ENCODE measurements around the gene FHIT.

Gene FHIT

GRCh38 chr3:60047426-60048200, 1203.6 kb downstream of the FHIT start:
- DNase-seq (ENCODE audit: low read depth) = no peak

DNA sequence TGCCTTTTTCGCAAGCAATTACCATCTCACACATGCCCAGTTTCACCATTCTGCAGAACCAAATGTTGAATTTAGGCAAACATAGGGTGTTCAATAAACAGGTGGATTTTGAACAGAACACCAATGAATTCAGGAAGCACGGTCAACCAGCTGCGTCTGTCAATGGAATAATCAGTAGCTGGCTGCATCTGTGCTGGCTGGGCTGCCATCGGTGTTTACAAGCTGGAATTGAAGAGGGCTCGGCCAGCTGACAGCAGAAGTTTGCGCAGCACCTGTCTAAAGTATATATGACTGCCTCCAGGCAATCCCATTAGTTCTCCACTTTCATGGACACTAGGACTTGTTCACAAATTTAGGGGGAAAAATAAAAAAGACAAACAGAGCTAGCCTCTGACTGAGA, 1205.0 kb downstream of the FHIT start:
- no peak for DNase-seq (ENCODE audit: low read depth)

DNA sequence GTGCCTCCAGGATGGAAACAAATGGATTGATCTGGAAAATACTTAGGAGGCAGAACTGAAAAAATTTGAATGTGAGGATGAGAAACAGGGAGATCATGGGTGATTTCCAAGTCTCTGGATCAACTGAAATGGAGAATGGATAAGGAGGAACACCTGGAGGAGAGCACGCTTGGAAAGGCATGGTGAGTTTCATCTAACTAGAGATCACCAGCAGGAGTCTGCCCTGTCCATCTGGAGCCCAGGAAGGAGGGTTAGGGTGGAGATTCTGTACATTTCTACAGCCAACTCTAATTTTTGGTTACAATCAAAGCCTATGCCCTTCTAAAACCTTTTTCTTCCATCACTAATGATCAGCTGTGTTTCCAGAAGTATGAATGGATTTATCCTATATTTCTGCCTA, 1205.6 kb downstream of the FHIT start:
- no peak for DNase-seq (ENCODE audit: low read depth)

DNA sequence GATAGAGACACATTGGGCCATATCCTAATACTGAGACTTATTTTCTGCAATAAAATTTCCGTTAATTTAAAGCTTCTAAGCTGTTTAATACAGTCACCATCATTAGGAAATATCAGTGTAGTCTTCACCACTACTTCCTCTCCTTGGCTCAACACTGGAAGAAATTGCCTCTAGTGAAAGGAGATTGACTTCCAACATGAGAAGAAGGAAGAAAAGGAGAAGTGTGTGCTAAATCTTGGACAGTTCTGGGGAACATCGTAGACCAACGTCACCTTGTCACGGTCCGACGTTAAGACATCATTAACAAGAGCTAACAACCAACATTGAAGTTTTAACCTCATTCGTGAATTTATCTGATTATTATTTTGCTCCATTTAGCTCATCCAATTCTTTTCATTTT, 1214.4 kb downstream of the FHIT start:
- no peak for DNase-seq (ENCODE audit: low read depth)

- DNase-seq (ENCODE audit: low read depth) = no peak
These were observed 1217.3 kb downstream of the FHIT start for GRCh38 chr3:60033901-60034453.

- DNase-seq (ENCODE audit: low read depth) = no peak
These were observed 1220.3 kb downstream of the FHIT start for GRCh38 chr3:60030982-60031381.

DNA sequence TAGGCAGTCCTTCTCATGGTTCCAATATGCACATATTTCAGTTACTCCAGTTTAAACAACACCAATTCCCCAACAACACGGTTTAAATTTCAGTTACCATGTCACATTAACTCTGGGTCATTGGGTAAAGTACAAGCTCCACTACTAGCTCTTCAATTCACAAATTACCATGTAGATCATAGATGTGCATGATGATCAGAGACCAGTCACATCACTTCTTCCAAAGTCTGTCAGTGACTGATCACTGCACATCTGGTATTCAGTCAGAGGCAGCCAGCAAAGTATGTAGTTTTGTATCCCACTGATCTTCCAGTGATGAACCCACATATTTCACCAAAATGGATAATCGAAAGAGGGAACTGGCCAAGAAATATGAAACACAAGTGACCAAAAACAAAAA, 1223.0 kb downstream of the FHIT start:
- no peak for DNase-seq (ENCODE audit: low read depth)

DNA sequence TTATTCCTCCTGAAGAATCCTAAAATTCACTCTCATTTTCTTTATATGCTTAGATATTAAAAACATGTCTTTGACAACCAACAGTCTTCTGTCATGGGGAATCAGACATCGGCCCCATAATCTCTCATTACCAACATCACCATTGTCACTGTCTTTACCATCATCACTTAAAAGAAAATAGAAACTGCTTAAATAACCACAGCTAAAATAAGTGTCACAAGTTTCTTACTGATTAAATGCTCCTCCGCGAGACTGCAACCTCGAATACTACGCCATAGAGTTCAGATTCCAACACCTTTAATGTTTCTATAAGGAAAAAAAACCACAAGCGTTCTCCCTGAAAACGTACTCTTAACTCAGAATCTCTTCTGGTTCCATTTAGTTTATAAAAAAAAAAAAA, 1223.9 kb downstream of the FHIT start:
- DNase-seq (ENCODE audit: low read depth) = no peak

DNA sequence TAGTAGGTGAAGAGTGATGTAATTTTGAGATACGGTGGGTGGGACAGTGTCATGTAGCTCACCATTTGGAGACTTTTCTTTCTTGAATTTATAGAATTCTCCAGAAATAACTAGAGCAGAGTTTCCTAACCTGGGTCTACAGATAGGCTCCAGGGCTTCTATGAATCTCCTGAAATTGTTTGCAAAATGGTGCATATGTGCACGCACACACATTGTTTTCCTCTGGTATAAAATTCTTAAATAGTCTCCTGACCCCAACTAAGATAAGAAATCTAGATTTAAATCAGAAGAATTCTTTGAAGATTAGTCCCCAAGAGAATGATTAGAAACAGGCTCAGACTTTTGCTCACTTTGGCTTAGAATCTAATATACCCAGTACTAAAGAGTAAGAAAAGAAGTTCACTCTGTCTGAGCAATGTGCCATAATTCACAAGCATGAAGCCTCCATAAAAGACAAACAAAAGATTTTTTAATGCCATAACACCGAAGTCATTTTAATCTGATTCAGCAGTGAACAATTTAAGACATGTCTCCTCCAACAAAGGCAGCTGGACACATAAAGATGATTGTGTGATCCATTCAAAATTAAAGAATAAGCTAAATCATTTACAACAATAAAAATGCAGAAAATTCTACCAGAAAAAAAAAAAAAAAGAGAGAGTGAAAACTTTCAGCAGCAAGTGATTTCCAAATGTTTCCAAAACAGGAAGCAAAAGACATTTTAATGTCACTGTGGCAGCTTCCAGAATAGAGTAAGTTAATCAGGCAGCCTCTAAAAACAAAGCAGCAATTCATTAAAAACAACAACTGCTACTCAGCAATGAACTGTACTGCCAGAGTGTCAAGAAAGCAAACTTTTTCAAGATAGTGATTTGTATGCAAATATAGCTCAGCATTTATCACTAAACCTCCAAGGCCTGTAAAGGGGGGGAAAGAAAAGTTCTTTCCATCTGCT, 1225.9 kb downstream of the FHIT start:
- no peak for DNase-seq (ENCODE audit: low read depth)

DNA sequence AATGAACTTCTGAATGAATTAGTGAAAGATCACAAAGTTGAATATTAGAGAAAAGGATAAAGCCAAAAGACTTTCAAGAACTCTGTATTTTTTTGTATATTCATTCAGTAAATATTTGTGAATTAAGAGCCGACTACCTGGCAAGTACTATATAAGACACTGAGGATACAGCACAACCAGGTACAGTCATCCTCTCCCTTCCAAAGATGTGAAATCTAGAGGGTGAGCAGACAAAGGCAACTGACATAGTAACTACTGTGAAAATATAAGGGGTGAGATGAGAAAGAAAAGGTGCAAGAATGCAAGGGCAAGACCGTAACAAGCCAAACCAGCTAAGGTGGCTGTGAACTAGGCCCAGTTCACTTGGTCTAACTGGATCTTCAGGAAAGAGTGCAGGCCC, 1226.9 kb downstream of the FHIT start:
- no peak for DNase-seq (ENCODE audit: low read depth)

DNA sequence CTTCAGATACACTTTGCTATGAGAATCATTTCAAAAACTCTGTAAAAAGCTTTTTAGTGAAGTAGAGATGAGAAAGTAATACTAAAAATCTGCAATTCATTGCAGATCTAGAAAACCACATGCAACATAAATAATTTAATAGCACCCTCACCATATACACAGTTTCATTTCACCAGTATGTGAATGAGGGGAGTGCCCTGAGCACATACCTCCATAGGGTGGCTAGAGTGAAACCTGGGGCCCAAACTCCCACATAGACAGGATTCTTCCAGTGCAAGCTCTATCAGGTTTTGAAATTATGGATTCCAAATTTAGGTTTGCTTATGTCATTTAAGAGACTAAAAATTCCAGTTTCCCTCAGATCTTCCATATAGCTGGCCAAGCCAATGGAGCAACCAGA, 1228.1 kb downstream of the FHIT start:
- no peak for DNase-seq (ENCODE audit: low read depth)

DNA sequence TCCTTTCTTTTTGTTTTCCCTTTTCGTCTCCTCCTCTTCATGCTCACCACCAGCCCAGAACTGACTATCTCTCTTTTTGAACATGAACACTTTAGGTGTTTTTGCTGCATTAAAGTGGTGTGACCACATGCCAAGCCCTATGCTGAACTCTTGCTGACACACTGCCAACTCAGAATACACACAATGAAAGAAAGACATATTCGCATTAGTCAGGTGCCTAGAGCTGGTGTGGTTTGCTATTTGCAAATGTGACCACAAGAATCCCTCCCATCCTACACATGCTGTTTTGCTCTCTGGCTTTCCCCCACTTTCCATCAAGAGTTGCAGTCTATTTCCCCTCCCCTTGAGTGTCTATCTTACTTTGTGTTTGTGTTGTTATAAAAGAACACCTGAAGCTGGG, 1233.6 kb downstream of the FHIT start:
- DNase-seq (ENCODE audit: low read depth) = no peak

GRCh38 chr3:60015032-60015705, 1236.1 kb downstream of the FHIT start:
- DNase-seq (ENCODE audit: low read depth) = no peak

DNA sequence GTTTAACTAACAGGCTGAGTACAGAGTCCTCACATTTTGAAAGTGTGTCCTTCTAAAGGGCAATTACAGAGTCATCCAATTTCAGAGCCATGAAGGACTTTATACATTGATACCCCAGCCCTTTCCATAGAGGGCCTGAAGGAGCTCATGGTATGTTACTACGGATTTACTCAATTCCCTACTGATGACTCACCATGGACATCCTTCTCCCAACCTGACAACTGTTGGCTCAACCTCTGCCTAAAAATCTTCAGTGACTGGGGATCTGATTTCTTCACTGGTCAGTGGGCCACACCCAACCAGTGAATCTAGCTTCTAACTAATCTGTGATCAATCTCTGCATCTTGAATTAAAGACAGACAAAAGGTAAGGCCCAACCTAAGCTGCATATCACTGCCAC, 1238.0 kb downstream of the FHIT start:
- no peak for DNase-seq (ENCODE audit: low read depth)

GRCh38 chr3:60011218-60011617, 1240.0 kb downstream of the FHIT start:
- DNase-seq (ENCODE audit: low read depth) = no peak

GRCh38 chr3:60010781-60011180, 1240.5 kb downstream of the FHIT start:
- no peak for DNase-seq (ENCODE audit: low read depth)

DNA sequence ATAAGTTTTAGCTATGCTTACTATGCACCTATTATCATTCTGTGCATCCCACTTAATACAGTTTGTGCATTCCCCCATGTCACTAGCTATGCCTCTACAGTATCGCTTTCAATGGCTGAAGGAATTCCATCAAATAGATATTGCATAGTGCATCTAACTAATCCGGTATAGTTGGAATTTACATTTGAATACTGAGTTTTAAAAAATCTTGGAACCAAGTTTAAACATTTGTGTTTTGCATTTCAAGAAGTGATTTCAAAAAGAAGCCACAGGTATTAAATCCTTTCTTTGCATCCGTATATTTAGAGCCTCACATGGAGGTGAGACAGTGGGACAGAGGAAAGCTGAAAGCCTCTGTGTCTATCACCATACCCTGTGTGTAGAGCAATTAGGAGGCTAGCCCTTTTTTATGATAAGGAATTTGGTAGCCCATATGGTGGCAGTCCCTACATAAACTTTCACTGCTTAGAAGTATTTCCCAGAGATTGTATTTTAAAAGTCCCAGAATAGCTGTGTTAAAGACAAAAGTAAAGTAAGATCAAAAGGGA, 1241.2 kb downstream of the FHIT start:
- DNase-seq (ENCODE audit: low read depth) = no peak

GRCh38 chr3:60001369-60001768, 1249.9 kb downstream of the FHIT start:
- DNase-seq (ENCODE audit: low read depth) = no peak

DNA sequence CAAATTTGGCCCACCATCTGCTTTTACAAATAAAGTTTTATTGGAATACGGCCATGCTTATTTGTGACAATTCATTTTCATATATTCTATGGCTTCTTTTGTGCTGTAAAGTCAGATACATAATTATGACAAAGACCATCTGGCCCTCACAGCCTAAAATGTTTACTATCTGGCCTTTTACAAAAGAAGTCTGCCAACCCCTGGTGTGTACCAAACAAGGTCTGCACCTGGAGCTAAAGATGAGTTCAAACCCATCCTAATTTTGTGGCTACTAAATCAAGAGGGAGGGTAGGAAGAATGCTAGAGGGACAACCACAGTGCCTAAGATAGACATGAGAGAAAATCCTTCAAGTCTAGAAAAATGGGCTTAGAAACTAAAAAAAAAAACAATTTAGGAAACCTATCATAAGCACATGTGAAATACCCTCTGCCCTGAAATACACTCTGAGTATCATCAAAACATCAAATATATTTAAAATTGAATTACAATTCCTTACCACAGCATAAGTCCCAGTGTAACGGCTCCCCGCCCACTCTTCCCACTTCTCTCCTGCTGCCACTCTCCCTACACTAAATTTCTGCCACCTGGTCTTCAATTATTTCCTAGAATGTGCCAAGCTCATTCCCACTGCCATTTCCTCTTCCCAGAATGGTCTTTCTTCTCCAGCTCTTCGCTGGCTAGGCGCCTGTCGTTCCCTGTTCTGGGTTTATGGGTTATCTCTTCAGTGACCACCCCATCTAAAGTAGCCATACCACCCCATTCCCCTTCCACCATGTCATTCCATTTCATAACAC, 1250.7 kb downstream of the FHIT start:
- no peak for DNase-seq (ENCODE audit: low read depth)

DNA sequence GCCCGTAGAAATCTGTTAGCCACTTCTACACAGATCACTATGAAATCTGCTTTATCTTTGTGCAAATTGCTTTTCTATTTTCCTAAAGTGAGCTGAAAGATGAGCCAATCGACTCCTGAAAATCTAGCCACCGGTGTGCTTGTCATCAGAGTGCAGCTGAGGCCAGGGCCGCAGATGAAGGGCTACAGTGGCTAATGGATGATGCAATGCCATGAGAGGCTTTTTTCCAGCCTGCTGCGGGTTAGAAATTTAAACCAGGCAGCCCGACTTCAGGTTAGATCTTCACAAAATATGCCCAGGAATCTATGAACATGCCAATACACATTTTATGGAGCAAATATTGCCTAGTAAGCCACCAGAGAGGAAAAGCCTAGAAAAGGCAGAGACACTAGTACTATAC, 1253.2 kb downstream of the FHIT start:
- DNase-seq (ENCODE audit: low read depth) = no peak

DNA sequence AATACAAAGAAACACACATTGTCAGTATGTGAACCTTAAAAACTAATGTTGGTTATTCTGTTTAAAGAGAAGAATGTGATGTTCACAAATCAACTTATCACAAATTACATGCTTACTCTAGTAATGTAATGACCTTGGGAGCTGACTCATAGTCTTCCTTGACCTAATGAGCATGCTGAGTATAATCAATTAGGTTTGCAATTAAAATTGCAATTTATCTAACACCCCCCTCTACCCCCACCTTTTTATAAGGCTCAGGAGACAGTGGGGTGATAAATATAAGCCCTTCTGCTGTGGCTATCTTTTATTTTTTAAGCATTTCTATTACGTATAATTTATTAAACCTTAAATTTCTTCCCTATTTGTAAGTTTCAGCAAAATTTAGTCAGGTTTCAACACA, 1253.7 kb downstream of the FHIT start:
- no peak for DNase-seq (ENCODE audit: low read depth)

Data from amniotic epithelial cell (primary cell).